ENCODE results near the gene IP6K2.
"Not testable (repeated sequence)": the region's sequence is repeated elsewhere in the genome, so short reads cannot be mapped to it uniquely, and the experiment has no call there.

IP6K2 gene

GRCh38 chr3:48716982-48717746, at the start of gene IP6K2:
IP6K2 (minus strand) TSS chr3:48717221; CDS start chr3:48695291, 21,930 bp downstream.
- peak; percentile 100 for DNase-seq

- DNase-seq, result no peak
These were observed 48.4 kb upstream of the IP6K2 start for GRCh38 chr3:48765376-48765775.

GRCh38 chr3:48762816-48763215, 45.8 kb upstream of the IP6K2 start:
- DNase-seq, result no peak

GRCh38 chr3:48759991-48760540, 43.0 kb upstream of the IP6K2 start:
- not testable (repeated sequence) for DNase-seq

- DNase-seq, result not testable (repeated sequence)
These were observed 42.5 kb upstream of the IP6K2 start for GRCh38 chr3:48759531-48759930.

DNA sequence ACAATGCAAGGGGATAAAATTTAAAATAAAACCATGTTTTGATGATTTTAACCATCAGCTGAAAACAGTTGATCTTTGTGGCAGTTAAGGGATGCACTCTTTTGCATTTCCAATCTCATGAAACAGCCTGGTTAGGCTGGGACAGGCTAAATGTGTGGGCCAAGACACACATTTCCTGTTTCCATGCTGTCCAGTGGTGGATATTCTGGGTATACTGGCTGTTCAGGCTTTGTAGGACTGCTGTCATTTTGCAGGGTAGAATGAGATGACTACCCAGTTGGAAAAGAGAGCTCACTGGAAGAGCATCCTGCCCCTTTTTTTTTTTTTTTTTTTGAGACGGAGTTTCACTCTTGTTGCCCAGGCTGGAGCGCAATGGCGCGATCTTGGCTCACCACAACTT, 42.0 kb upstream of the IP6K2 start:
- no peak for DNase-seq

DNA sequence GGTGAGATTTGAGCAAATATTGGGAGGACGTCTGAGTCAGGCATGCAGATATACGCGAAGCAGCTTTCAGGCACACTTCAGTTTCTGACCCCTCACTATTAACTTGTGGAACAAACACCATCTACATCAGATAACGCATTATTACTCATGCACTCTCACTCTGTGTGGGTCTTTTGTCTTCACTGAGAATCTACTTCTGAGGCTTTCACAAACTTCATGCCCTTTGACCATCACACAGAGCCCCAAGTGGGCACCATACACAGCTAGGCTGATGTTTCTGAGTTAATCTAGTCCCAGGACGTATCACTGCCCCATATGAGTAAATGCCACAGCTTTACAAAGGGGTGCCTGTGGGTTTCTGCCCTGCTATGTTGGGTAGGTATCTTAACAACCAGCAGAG, 39.6 kb upstream of the IP6K2 start:
- no peak for DNase-seq

- DNase-seq, result no peak
These were observed 33.8 kb upstream of the IP6K2 start for GRCh38 chr3:48750856-48751255.

GRCh38 chr3:48748754-48749153, 31.7 kb upstream of the IP6K2 start:
- no peak for DNase-seq

- DNase-seq, result no peak
These were observed 30.7 kb upstream of the IP6K2 start for GRCh38 chr3:48747706-48748105.

DNA sequence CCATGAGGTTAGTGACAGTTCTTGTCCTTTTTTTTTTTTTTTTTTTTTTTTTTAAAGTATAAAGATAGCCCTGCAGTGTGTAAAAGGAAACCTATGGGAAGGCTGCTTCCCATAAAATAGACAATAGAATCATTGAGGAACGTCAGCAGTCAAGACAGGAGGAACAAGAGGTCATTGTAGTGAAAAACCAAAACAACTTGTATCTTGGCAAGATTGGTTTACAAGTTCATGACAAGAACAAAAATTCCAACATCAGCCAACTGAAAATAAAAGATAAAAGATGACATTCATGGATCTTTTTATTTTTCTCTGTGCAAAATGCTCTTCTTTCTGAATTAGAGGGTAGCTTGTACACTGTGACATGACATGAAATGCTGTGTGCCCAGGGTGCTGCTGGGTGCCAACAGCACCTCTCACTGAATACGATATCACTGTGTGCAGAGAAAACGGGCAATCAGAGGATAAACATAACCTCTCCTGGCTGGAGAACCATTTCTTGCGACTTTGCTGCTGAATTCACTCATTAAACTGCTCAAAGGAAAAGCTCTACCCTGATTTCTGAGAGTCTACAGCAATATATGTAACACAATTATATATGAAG, 30.1 kb upstream of the IP6K2 start:
- DNase-seq, result no peak

DNA sequence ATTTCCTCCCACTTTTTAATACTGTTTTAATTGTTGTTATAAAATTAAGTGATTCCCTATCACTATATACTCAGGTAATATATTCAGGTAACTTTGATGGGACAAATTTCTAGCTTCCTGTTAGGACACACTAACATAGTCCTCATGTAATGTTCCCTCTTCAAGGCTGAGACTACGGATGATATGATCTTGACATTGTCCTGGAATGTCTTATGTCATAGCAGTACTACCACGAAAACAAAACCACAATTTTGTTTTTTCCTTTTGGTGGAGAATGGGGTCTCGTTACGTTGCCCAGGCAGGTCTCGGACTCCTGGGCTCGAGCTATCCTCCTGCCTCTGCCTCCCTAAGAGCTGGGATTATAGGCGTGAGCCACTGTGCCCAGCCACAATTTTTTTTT, 26.8 kb upstream of the IP6K2 start:
- no peak for DNase-seq

- DNase-seq, result not testable (repeated sequence)
These were observed 24.2 kb upstream of the IP6K2 start for GRCh38 chr3:48741226-48741625.

DNA sequence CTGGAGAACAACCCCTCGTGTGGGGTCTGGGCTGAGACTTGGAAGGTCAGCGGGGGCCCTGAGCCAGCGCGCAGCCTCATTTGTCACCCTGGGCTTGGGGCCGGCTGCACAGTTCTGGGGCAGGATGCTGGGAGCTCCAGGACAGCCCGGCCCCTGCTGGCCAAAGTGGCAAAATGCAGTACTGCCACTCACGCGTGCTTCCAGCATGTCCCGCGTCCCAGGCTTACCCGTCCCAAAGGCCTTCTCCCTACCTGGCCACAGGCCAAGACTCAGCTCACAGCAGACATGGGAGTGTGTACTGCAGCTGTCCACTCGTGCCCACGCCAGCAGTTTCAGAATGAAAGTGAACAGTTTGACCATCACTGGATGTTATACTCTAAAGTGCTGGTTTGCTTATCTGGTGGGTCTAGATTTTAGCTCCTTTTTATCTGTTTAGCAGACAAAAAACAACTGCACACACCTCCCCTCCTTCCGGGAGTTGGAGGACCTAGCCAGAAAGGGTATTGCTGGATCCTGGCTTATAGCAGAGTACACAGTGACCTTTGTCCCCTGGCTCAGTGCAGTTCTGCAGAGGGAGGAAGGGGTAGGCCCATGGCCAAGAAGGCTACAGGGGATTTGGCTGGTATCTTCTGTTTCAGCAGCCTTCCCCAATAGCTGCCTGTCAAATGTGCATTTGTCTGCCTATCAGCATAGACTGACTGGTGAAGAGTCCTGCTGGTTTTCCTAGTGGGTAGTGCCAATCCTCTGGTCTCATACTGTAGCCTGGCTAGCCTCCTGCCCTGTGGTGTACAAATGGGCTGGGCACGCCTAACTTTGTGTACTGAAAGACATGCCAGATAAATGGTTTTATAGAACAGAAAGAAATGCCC, 23.2 kb upstream of the IP6K2 start:
- DNase-seq, result peak; percentile 58 to 72

DNA sequence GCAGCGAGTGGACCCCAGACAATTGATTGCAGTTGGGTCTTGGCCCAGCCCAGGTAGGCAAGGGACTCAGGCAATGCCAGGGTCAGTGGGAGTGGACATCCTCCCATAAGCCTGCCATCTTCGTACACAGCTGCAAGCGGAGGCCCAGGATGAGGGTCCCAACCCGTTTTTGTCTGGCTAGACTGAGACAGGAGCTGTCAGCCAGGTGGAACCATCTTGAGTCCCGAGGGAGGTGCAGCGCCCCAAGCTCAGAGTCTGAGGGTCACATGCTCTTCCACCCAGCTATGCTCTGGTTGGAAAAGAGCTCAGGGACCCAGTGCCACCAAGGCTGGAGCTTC, 22.6 kb upstream of the IP6K2 start:
- DNase-seq, result no peak

DNA sequence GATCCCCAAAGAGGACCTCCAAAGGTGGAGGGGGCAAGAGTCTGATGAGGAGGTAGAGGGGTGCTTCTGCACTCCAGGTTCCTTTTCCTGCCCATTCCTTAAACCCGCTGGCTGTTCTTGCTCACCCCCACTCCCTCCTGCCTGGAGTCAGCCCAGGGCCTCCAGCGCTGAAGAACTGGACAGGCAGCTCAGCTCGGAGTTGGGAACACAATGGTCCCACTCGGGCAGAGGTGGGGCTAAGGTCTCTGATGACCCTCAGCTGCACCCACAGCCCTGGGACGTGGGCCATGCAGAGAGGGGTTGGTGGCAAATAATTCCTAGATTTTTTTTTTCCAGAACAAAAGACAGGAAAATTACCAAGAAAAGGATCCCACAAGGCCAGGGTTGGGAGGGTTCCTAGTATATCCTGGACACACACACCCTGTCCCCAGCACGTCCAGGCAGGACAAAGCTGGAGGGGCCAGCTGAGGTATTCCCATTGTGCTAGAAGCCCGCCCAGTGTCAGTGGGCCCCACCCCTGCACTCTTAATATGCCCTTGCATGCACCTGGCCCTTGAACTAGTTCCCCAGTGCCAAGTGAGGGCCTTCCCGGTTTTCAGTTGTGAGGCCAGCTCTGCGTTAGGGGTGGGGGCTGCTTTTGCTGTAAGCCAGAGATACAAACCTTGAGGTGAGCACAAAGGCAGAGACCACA, 22.1 kb upstream of the IP6K2 start:
- DNase-seq, result no peak

- DNase-seq, result no peak
These were observed 21.1 kb upstream of the IP6K2 start for GRCh38 chr3:48738144-48738536.

GRCh38 chr3:48735075-48735767, 18.2 kb upstream of the IP6K2 start:
- not testable (repeated sequence) for DNase-seq

- not testable (repeated sequence) for DNase-seq
These were observed 17.5 kb upstream of the IP6K2 start for GRCh38 chr3:48734541-48734940.

GRCh38 chr3:48733752-48734518, 16.9 kb upstream of the IP6K2 start:
- DNase-seq, result not testable (repeated sequence)

GRCh38 chr3:48727511-48727910, 10.5 kb upstream of the IP6K2 start:
- no peak for DNase-seq

Measured in activated CD4-positive, alpha-beta T cell treated with anti-CD3 and anti-CD28 coated beads, Interleukin-2, amount 50 U/mL, for 48 hours (primary cell).